GM18858 (cell line): Measurements from ENCODE around the gene SLC9C2.

Experiments used
- ATAC-seq: cut with Tn5 transposase; IDR thresholded peaks from one replicate; pipeline ENCODE4 v1.9.1; 2021; ENCODE audit not compliant: unreplicated experiment

SLC9C2 gene

GRCh38 chr1:173454966-173455524, 147.8 kb downstream of the SLC9C2 start:
- no peak for ATAC-seq

GRCh38 chr1:173453982-173454381, 148.9 kb downstream of the SLC9C2 start:
- no peak for ATAC-seq

GRCh38 chr1:173451981-173452380, 150.9 kb downstream of the SLC9C2 start:
- ATAC-seq = no peak
